ENCODE data around the gene HSD11B2.

Gene HSD11B2

GRCh38 chr16:67482233-67482924, 51.5 kb downstream of the HSD11B2 start:
- no peak for DNase-seq

GRCh38 chr16:67483150-67483549, 52.2 kb downstream of the HSD11B2 start, which contains the start of gene AGRP:
AGRP (minus strand) TSS chr16:67483547; CDS start chr16:67483398, 149 bp downstream.
- DNase-seq: no peak

GRCh38 chr16:67483731-67484525, 53.0 kb downstream of the HSD11B2 start:
- no peak for DNase-seq

DNA sequence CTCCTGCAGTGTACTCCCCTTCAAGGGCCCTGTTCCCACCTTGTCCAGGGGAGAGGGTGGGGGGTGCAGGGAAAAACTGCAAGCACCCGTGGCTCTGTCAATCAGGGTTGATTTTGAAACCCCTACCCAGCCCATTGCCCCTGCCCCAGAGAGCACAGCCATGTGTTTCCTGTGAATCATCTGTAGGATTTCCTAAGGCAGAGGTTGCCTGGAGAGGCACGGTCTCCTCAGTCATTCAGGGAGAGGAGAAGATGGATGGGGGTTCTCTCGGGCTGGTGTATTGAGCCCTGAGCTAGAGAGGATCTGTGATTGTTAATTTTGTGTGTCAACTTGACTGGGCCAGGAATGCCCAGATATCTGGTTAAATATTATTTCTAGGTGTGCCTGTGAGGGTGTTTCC, 55.9 kb downstream of the HSD11B2 start:
- no peak for DNase-seq

Measured in SIG-M5 (cell line).